Astrocyte (in vitro differentiated cells and primary cell): ENCODE data around the gene SOAT2. TPM values are rescaled to one million over a fixed set of nuclear protein-coding genes. Genes with fewer than 3 reads are reported as not detected.

Experiments
- DNase-seq: peaks from one replicate; pipeline ENCODE4 v3.0.0-alpha.2; 2010; ENCODE audit warnings: low read depth
- FAIRE-seq: peaks from 2 replicates; lab custom pipeline; 2011; peaks lifted over from hg19 to GRCh38; lab: Jason Lieb, UNC
- H2AFZ ChIP-seq: 2 replicates; pipeline ENCODE4 v1.6.0; 2012; ENCODE audit warnings: low read depth, low read length, inconsistent platforms
- H3K27ac ChIP-seq: 2 replicates; pipeline ENCODE4 v1.5.1; 2011; ENCODE audit warnings: low read depth, low read length, inconsistent platforms
- H3K27me3 ChIP-seq: 2 replicates; pipeline ENCODE4 v1.6.0; 2011; ENCODE audit warnings: low read length, inconsistent platforms; ENCODE audit not compliant: insufficient read depth
- H3K36me3 ChIP-seq: 2 replicates; pipeline ENCODE4 v1.5.1; 2011; ENCODE audit warnings: low read length, inconsistent platforms; ENCODE audit not compliant: insufficient read depth
- H3K4me1 ChIP-seq: 2 replicates; pipeline ENCODE4 v1.5.1; 2011; ENCODE audit warnings: low read length, inconsistent platforms; ENCODE audit not compliant: insufficient read depth
- H3K4me2 ChIP-seq: 2 replicates; pipeline ENCODE4 v1.6.0; 2012; ENCODE audit warnings: low read length, inconsistent platforms
- H3K4me3 ChIP-seq: 2 replicates; pipeline ENCODE4 v1.5.1; 2011; ENCODE audit warnings: low read depth, mild to moderate bottlenecking, low read length, inconsistent platforms; ENCODE audit not compliant: insufficient read depth
- H3K79me2 ChIP-seq: 2 replicates; pipeline ENCODE4 v1.6.0; 2012; ENCODE audit warnings: mild to moderate bottlenecking, low read length, inconsistent platforms; ENCODE audit not compliant: insufficient read depth
- H3K9ac ChIP-seq: 2 replicates; pipeline ENCODE4 v1.6.0; 2012; ENCODE audit warnings: mild to moderate bottlenecking, low read length, inconsistent platforms
- H3K9me3 ChIP-seq: 2 replicates; pipeline ENCODE4 v1.5.1; 2012; ENCODE audit warnings: low read depth, mild to moderate bottlenecking, low read length, inconsistent platforms; ENCODE audit not compliant: insufficient read depth
- H4K20me1 ChIP-seq: 2 replicates; pipeline ENCODE4 v1.6.0; 2012; ENCODE audit warnings: low read length, inconsistent platforms; ENCODE audit not compliant: insufficient read depth
- H3K27ac Mint-ChIP-seq: one replicate; pipeline ENCODE4 v1.8.0; 2021; ENCODE audit warnings: mild to moderate bottlenecking, mixed read lengths; ENCODE audit not compliant: unreplicated experiment
- H3K27me3 Mint-ChIP-seq: one replicate; pipeline ENCODE4 v1.8.0; 2021; ENCODE audit warnings: low read depth, mixed read lengths; ENCODE audit not compliant: unreplicated experiment
- H3K36me3 Mint-ChIP-seq: one replicate; pipeline ENCODE4 v1.8.0; 2021; ENCODE audit warnings: low read depth, mixed read lengths; ENCODE audit not compliant: unreplicated experiment
- H3K4me1 Mint-ChIP-seq: one replicate; pipeline ENCODE4 v1.8.0; 2021; ENCODE audit warnings: low read depth, mixed read lengths; ENCODE audit not compliant: unreplicated experiment
- H3K4me3 Mint-ChIP-seq: one replicate; pipeline ENCODE4 v1.8.0; 2021; ENCODE audit warnings: mild to moderate bottlenecking, moderate library complexity, mixed read lengths; ENCODE audit not compliant: unreplicated experiment
- H3K9me3 Mint-ChIP-seq: one replicate; pipeline ENCODE4 v1.8.0; 2021; ENCODE audit warnings: mild to moderate bottlenecking, mixed read lengths; ENCODE audit not compliant: unreplicated experiment
- EZH2 ChIP-seq: IDR thresholded peaks from 2 replicates; pipeline ENCODE4 v1.6.1; 2012; ENCODE audit warnings: mild to moderate bottlenecking, low read length, inconsistent platforms; ENCODE audit not compliant: insufficient read depth
- microRNA-seq: library from miRNA; unstranded; fragments of <30 nt; microRNA quantifications from one replicate; pipeline ENCODE4 v1.2.0, GENCODE V29; 2020
- total RNA-seq: library from RNA; stranded (reverse); gene quantifications from 2 replicates; pipeline ENCODE4 v1.2.1, GENCODE V29; 2021
- TF ChIP-seq, protein P1 (sequence below): IDR thresholded peaks from 2 replicates; pipeline ENCODE4 v1.5.1; 2011; ENCODE audit warnings: low read depth, mild to moderate bottlenecking, inconsistent platforms, low read length, moderate library complexity; ENCODE audit not compliant: insufficient read depth

SOAT2 gene
- total RNA-seq, 1 donor from 2014 or later: not detected

DNA sequence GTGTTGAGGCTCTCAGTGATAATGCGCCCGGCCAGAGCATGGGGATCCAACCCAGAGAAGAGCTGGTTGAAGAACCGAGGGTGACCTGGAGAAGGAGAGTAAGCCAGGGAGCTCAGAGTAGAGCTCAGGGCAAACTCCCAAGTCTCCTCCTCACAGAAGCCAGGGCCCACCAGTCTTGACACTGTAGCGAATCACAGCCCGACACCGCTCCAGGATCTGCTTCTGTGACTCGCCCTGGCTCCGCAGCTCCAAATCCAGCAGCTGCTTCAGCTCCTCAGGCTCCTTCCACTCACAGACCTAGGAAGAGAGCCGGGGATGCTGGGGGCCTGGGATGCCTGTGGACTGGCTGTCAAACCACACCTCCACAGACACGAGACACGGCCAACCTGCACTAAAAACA, 69.1 kb downstream of the SOAT2 start:
- H3K9me3 Mint-ChIP-seq: no peaks in the 10 kb centered on the region
- no peak for FAIRE-seq
- peak overlapping the region; percentile 1 for H2AFZ ChIP-seq
- peaks cover 5% of the 10 kb centered on the region for H3K36me3 ChIP-seq
- peaks cover 19% of the 10 kb centered on the region for H3K4me1 ChIP-seq
- H3K27ac ChIP-seq: no peak overlapping the region
- TF ChIP-seq, protein P1, sequence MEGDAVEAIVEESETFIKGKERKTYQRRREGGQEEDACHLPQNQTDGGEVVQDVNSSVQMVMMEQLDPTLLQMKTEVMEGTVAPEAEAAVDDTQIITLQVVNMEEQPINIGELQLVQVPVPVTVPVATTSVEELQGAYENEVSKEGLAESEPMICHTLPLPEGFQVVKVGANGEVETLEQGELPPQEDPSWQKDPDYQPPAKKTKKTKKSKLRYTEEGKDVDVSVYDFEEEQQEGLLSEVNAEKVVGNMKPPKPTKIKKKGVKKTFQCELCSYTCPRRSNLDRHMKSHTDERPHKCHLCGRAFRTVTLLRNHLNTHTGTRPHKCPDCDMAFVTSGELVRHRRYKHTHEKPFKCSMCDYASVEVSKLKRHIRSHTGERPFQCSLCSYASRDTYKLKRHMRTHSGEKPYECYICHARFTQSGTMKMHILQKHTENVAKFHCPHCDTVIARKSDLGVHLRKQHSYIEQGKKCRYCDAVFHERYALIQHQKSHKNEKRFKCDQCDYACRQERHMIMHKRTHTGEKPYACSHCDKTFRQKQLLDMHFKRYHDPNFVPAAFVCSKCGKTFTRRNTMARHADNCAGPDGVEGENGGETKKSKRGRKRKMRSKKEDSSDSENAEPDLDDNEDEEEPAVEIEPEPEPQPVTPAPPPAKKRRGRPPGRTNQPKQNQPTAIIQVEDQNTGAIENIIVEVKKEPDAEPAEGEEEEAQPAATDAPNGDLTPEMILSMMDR: no peak
- TF ChIP-seq EZH2: no peak
- H3K27ac Mint-ChIP-seq: no peak overlapping the region
- DNase-seq: peak; percentile 53
- H3K4me3 Mint-ChIP-seq: no peak overlapping the region
- no peak overlapping the region for H3K9ac ChIP-seq
- peaks cover 13% of the 10 kb centered on the region for H3K36me3 Mint-ChIP-seq
- H4K20me1 ChIP-seq: no peaks in the 10 kb centered on the region
- H3K9me3 ChIP-seq: no peaks in the 10 kb centered on the region
- H3K27me3 Mint-ChIP-seq: no peaks in the 10 kb centered on the region
- H3K4me1 Mint-ChIP-seq: peaks cover 22% of the 10 kb centered on the region
- H3K79me2 ChIP-seq: no peaks in the 10 kb centered on the region
- no peaks in the 10 kb centered on the region for H3K27me3 ChIP-seq
- H3K4me3 ChIP-seq: no peak overlapping the region
- peak overlapping the region; percentile 25 for H3K4me2 ChIP-seq

GRCh38 chr12:53173085-53173715, 69.9 kb downstream of the SOAT2 start:
- H3K27ac Mint-ChIP-seq: no peak overlapping the region
- H3K9me3 Mint-ChIP-seq: no peaks in the 10 kb centered on the region
- Histone ChIP-seq H3K27ac (no peak overlapping the region), H3K79me2 (no peaks in the 10 kb centered on the region), H3K9me3 (no peaks in the 10 kb centered on the region), H2AFZ (peak overlapping the region; percentile 6), H3K4me2 (peak overlapping the region; percentile 37), H3K36me3 (peaks cover 5% of the 10 kb centered on the region), H4K20me1 (no peaks in the 10 kb centered on the region), H3K4me1 (peaks cover 19% of the 10 kb centered on the region), H3K4me3 (no peak overlapping the region), H3K27me3 (no peaks in the 10 kb centered on the region), H3K9ac (peak overlapping the region; percentile 2)
- DNase-seq: peak; percentile 25
- no peak for FAIRE-seq
- peaks cover 13% of the 10 kb centered on the region for H3K36me3 Mint-ChIP-seq
- H3K4me1 Mint-ChIP-seq: peaks cover 22% of the 10 kb centered on the region
- TF ChIP-seq, protein P1: no peak
- no peak for TF ChIP-seq EZH2
- H3K4me3 Mint-ChIP-seq: no peak overlapping the region
- no peaks in the 10 kb centered on the region for H3K27me3 Mint-ChIP-seq

Small RNAs within 50 kb of the gene (microRNA-seq; reads per million reads assigned to microRNA genes)
- 1.4 reads per million for gene MIR6757

Other genes with a start within 250 kb of the SOAT2 start
- gene KRT8, start 198.4 kb upstream of the SOAT2 start, total RNA-seq: 2,321 and 2,570 TPM in 2 replicates
- 1,741 and 1,989 TPM in 2 replicates for gene KRT18, start 154.4 kb upstream of the SOAT2 start, total RNA-seq
- 231 and 242 TPM in 2 replicates for gene EIF4B, start 97.0 kb upstream of the SOAT2 start, total RNA-seq
- 15.4 and 21.1 TPM in 2 replicates for gene TNS2, start 53.4 kb upstream of the SOAT2 start, total RNA-seq
- gene SPRYD3, start 24.1 kb upstream of the SOAT2 start, total RNA-seq: 21.8 and 22.8 TPM in 2 replicates
- gene IGFBP6, start 5.8 kb upstream of the SOAT2 start, total RNA-seq: 20.8 and 26.3 TPM in 2 replicates
- gene ZNF740, start 77.2 kb downstream of the SOAT2 start, total RNA-seq: 31.0 and 32.7 TPM in 2 replicates
- gene CSAD, start 77.4 kb downstream of the SOAT2 start, total RNA-seq: 16.7 and 19.4 TPM in 2 replicates
- gene ITGB7, start 103.8 kb downstream of the SOAT2 start, total RNA-seq: 0.79 and 1.3 TPM in 2 replicates
- 10.1 and 11.7 TPM in 2 replicates for gene RARG, start 128.7 kb downstream of the SOAT2 start, total RNA-seq
- gene ESPL1, start 164.8 kb downstream of the SOAT2 start, total RNA-seq: 1.2 and 2.0 TPM in 2 replicates
- 279 and 281 TPM in 2 replicates for gene PFDN5, start 192.1 kb downstream of the SOAT2 start, total RNA-seq
- 37.8 and 40.9 TPM in 2 replicates for gene MYG1, start 196.2 kb downstream of the SOAT2 start, total RNA-seq
- gene AAAS, start 218.1 kb downstream of the SOAT2 start, total RNA-seq: 40.8 and 44.4 TPM in 2 replicates
- gene SP7, start 232.9 kb downstream of the SOAT2 start, total RNA-seq: not detected in 2 replicates